Measurements from ENCODE around the gene STXBP6. TPM values are rescaled to one million over a fixed set of nuclear protein-coding genes. Genes with fewer than 3 reads are reported as not detected.
A peak's percentile ranks its signal among the peaks of the same experiment; 100 is the strongest.

Gene STXBP6
- total RNA-seq, 1 experiment from 2014 or later: 34.3 TPM

GRCh38 chr14:25037032-25037431 is 12.9 kb downstream of the STXBP6 start:
- DNase-seq (ENCODE audit: low read depth, low spot score): no peak
- in situ Hi-C loops (cut with HindIII; ENCODE audit: low pct_unique_long_range_greater_than_20kb, low sequenced_read_pairs): loop anchor here (10.0 kb wide), 1 partner anchor 52 kb away; no protein-coding TSS in a partner anchor

DNA sequence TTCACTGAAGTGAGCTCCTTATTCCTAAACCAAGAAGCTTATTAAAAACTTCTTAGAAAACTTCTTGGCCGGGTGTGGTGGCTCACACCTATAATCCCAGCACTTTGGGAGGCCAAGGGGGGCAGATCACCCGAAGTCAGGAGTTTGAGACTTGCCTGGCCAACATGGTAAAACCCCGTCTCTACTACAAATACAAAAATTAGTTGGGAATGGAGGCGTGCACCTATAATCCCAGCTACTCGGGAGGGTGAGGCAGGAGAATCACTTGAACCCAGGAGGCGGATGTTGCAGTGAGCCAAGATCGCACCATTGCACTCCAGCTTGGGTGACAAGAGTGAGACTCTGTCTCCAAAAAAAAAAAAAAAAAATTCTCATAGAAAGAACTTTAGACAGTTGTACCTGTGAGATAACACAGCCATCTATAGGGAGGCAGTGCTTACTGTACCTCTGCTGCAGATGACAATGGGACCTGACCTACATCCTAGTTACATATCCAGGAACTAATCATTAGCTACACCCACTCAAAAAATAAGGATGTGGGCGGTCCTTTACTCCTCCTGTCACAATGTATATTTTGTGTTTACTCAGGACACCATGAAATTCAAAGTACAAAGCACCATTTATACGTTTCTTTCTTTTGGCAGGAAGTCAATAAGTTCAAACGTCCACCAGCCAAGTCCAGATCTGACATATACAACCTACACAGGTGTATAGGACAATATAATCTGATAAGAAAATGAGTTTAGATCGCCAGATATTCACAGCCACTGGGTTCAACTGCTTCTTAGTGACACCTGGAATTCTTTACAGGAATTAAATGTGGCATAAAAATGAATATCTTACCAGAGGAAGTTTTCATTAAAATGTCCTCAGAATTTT is 14.9 kb downstream of the STXBP6 start:
- in situ Hi-C loops (cut with HindIII; ENCODE audit: low pct_unique_long_range_greater_than_20kb, low sequenced_read_pairs): loop anchor here (10.0 kb wide), 1 partner anchor 50 kb away; no protein-coding TSS in a partner anchor
- peak; percentile 46 for DNase-seq (ENCODE audit: low read depth, low spot score)

- DNase-seq (ENCODE audit: low read depth, low spot score): no peak
- in situ Hi-C loops (cut with HindIII; ENCODE audit: low pct_unique_long_range_greater_than_20kb, low sequenced_read_pairs): loop anchor here (10.0 kb wide), 1 partner anchor 49 kb away; no protein-coding TSS in a partner anchor
Measured at GRCh38 chr14:25033358-25033757, 16.6 kb downstream of the STXBP6 start.

DNA sequence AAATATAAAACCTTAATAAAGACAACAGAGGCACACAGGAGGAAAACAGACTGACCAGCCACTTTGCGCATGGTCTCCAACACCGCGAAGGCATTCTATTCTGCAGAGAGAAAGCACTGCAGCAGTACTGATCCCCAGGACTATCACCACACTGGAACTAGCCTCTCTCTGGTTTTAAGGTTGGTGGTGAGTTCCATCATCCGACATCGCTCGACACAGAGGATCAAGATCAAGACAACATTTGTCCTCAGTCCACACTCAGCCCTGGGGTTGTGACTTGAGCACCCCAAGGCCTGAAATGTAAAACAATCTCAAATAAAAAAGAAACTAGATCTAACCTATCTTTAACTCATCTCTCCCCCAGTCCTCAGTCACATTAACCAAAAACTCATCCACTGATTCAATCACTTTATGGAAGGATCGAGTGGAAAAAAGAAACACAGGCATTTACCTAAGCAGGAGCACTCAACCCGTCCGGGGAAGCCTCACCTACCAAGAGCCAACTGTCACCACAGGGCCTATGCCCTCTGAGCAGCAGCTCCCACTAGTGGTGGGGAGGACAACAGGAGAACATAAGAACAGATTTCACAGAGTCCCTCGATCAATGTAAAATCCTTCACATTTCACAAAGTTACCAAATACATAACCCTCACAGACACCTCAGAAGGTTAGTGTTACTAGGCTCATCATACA is 17.7 kb downstream of the STXBP6 start:
- DNase-seq (ENCODE audit: low read depth, low spot score): peak; percentile 56

GRCh38 chr14:25026476-25027137 is 23.3 kb downstream of the STXBP6 start:
- DNase-seq (ENCODE audit: low read depth, low spot score): no peak
- in situ Hi-C loops (cut with HindIII; ENCODE audit: low pct_unique_long_range_greater_than_20kb, low sequenced_read_pairs): no loop called here

More for the DNA sequence above, 17.7 kb downstream of the STXBP6 start:
- in situ Hi-C loops (cut with HindIII; ENCODE audit: low pct_unique_long_range_greater_than_20kb, low sequenced_read_pairs): loop anchor here (10.0 kb wide), 1 partner anchor 47 kb away; no protein-coding TSS in a partner anchor

DNA sequence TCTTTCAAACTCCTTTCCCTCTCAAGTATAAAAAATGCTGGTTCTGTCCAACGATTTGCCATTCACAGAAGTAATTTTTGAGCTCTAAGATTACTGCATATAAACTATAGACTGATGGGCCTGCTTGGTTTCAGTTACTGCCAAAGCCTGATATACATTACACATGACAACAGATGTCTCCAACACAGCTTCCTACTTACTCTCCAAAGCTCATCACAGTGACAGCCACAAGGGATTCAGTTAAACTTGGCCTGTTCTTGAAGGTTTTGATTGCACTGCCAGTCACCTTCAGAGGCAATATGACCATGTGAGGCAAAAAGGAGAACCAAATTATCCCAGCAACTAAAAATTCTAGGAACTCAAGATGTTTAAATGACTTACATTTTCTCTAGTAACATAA is 30.1 kb downstream of the STXBP6 start:
- DNase-seq (ENCODE audit: low read depth, low spot score): no peak
- in situ Hi-C loops (cut with HindIII; ENCODE audit: low pct_unique_long_range_greater_than_20kb, low sequenced_read_pairs): no loop called here

GRCh38 chr14:25017562-25017961 is 32.4 kb downstream of the STXBP6 start:
- in situ Hi-C loops (cut with HindIII; ENCODE audit: low pct_unique_long_range_greater_than_20kb, low sequenced_read_pairs): no loop called here
- DNase-seq (ENCODE audit: low read depth, low spot score): no peak

GRCh38 chr14:25015761-25016160 is 34.2 kb downstream of the STXBP6 start:
- in situ Hi-C loops (cut with HindIII; ENCODE audit: low pct_unique_long_range_greater_than_20kb, low sequenced_read_pairs): no loop called here

GRCh38 chr14:25014440-25014839 is 35.5 kb downstream of the STXBP6 start:
- DNase-seq (ENCODE audit: low read depth, low spot score): no peak
- in situ Hi-C loops (cut with HindIII; ENCODE audit: low pct_unique_long_range_greater_than_20kb, low sequenced_read_pairs): no loop called here

More at GRCh38 chr14:25015761-25016160, 34.2 kb downstream of the STXBP6 start:
- DNase-seq (ENCODE audit: low read depth, low spot score): no peak

DNA sequence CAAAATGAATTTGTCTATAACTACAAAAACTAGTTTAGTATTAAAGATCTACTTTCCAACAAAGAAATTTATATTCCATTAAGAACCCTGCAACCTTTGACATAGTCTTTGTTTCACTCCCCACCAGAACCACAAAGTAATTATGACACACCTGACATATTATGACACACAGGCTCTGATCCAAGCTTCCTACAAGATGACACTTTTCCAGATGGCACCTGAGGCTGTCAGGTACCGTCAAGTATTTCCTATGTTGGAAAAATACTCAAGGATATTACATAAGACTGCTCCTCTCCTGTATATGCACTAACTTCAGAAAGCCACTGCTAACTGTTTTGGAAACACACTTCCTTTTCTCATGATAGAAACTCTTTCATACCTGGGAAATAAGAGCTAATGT is 38.9 kb downstream of the STXBP6 start:
- in situ Hi-C loops (cut with HindIII; ENCODE audit: low pct_unique_long_range_greater_than_20kb, low sequenced_read_pairs): no loop called here
- DNase-seq (ENCODE audit: low read depth, low spot score): no peak

DNA sequence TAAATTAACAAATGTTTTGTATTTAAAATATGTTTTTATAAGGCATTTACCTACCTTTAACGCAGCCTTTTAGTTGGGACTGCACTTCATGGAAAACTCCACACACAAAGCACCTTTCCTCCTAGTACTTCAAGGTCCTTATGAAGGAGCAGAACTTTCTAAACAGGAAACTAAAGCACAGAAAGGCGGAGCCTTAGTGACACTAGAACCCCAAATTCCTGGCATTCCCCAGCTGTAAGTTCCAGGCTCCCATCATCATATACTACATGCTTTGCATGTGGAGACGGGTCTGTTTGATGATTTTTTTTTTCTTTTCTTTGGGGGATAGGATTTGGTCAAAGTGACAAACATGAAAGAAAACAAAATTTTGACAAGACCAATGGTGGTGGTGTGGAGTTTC is 39.5 kb downstream of the STXBP6 start:
- no peak for DNase-seq (ENCODE audit: low read depth, low spot score)
- in situ Hi-C loops (cut with HindIII; ENCODE audit: low pct_unique_long_range_greater_than_20kb, low sequenced_read_pairs): no loop called here

DNA sequence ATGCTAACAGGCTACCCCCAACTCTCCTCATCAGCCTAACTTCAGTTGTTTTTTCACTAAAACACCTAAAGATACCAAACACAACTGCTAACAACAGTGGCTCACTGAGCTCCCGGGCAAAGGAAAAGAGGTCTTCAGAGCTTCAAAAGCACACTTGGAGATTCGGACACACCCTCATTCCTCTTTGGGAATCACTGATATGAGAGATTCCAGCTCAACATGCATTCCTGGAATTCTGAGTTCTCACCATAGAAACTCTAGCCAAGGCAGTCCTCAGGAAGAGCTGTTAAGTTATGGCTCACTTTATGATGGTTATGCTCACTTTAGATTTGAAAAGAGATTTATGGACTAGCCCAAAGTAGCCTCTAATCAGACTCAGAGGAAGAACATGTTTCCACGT is 40.1 kb downstream of the STXBP6 start:
- DNase-seq (ENCODE audit: low read depth, low spot score): no peak
- in situ Hi-C loops (cut with HindIII; ENCODE audit: low pct_unique_long_range_greater_than_20kb, low sequenced_read_pairs): no loop called here

GRCh38 chr14:25007832-25008231 is 42.1 kb downstream of the STXBP6 start:
- DNase-seq (ENCODE audit: low read depth, low spot score): no peak
- in situ Hi-C loops (cut with HindIII; ENCODE audit: low pct_unique_long_range_greater_than_20kb, low sequenced_read_pairs): no loop called here

- no peak for DNase-seq (ENCODE audit: low read depth, low spot score)
- in situ Hi-C loops (cut with HindIII; ENCODE audit: low pct_unique_long_range_greater_than_20kb, low sequenced_read_pairs): no loop called here
Measured at GRCh38 chr14:25006961-25007795, 42.8 kb downstream of the STXBP6 start.

DNA sequence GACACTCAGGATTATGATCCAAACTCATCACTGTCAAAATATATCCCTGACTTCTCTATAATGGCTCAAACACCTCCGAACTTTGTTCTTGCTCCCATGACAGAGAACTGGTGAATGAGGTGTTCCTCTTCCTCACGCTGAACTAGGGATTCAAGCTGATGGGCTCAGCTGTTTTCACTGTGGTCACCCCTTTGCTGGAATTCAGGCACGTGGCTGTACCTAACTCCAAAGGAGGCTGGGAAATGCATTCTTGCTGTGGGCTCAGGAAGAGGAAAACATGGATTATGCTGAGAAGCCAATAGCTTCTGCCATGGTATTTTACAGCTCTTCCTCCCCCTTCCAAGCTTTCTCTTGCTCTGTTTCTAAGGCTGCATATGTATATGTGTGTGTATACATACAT is 43.9 kb downstream of the STXBP6 start:
- in situ Hi-C loops (cut with HindIII; ENCODE audit: low pct_unique_long_range_greater_than_20kb, low sequenced_read_pairs): no loop called here

DNA sequence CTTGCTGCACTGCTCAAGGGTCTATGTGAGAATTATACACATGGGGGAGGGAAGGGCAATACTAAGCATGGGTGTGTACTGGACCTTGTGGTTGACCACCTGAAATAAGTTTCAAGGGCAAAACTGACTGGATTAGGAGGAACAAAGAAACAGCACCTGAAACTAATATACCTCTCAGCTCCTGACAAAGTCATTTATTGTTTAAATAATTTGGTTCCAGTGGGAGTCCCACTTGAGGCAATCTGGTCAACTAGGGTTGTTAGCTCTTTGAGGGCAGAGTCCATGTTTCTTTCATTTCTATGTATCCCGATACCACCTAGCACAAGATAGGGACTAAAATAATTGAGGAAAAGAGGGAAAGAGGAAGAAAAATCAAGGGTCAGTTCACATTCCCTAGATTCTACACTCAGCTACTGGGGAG is 45.5 kb downstream of the STXBP6 start:
- DNase-seq (ENCODE audit: low read depth, low spot score): no peak
- in situ Hi-C loops (cut with HindIII; ENCODE audit: low pct_unique_long_range_greater_than_20kb, low sequenced_read_pairs): no loop called here

More for the DNA sequence above, 43.9 kb downstream of the STXBP6 start:
- no peak for DNase-seq (ENCODE audit: low read depth, low spot score)

- no peak for DNase-seq (ENCODE audit: low read depth, low spot score)
- in situ Hi-C loops (cut with HindIII; ENCODE audit: low pct_unique_long_range_greater_than_20kb, low sequenced_read_pairs): no loop called here
Measured at GRCh38 chr14:25003537-25003936, 46.4 kb downstream of the STXBP6 start.

Data from SK-MEL-5 (cell line).